Loucy (cell line): ENCODE measurements around the gene LTBP1.

ENCODE experiments used
- EZH2phosphoT487 ChIP-seq: fragments of 200-600 bp; IDR thresholded peaks from 2 replicates; pipeline ENCODE4 v1.6.1; 2018; ENCODE audit warnings: antibody characterized with exemption, mild to moderate bottlenecking, moderate library complexity, borderline replicate concordance
- TF ChIP-seq, protein P1 (sequence below): fragments of 200-600 bp; sonication (generic); conservative IDR thresholded peaks from 2 replicates; pipeline ENCODE4 v1.5.1; 2014; ENCODE audit warnings: mild to moderate bottlenecking, antibody characterized with exemption, low read length

GRCh38 chr2:32931519-32931918 lies 15.2 kb upstream of the LTBP1 start:
- TF ChIP-seq, protein P1, sequence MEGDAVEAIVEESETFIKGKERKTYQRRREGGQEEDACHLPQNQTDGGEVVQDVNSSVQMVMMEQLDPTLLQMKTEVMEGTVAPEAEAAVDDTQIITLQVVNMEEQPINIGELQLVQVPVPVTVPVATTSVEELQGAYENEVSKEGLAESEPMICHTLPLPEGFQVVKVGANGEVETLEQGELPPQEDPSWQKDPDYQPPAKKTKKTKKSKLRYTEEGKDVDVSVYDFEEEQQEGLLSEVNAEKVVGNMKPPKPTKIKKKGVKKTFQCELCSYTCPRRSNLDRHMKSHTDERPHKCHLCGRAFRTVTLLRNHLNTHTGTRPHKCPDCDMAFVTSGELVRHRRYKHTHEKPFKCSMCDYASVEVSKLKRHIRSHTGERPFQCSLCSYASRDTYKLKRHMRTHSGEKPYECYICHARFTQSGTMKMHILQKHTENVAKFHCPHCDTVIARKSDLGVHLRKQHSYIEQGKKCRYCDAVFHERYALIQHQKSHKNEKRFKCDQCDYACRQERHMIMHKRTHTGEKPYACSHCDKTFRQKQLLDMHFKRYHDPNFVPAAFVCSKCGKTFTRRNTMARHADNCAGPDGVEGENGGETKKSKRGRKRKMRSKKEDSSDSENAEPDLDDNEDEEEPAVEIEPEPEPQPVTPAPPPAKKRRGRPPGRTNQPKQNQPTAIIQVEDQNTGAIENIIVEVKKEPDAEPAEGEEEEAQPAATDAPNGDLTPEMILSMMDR = no peak
- TF ChIP-seq EZH2phosphoT487 = no peak
